Mesothelial cell of epicardium (in vitro differentiated cells): ENCODE data around the gene RLN3. TPM values are rescaled to one million over a fixed set of nuclear protein-coding genes. Genes with fewer than 3 reads are reported as not detected.

ENCODE experiments used
- DNase-seq, 2 experiments: peaks; one replicate each; pipeline ENCODE4 v3.0.0; 2021; ENCODE audit warnings: low spot score in 2 of 2; ENCODE audit not compliant: unreplicated experiment in 2 of 2
- H3K27ac Mint-ChIP-seq: 2 replicates; pipeline ENCODE4 v1.8.0; 2021; ENCODE audit warnings: mixed read lengths
- H3K27me3 Mint-ChIP-seq: 2 replicates; pipeline ENCODE4 v1.8.0; 2021; ENCODE audit warnings: low read depth, mixed read lengths
- H3K36me3 Mint-ChIP-seq: 2 replicates; pipeline ENCODE4 v1.8.0; 2021; ENCODE audit warnings: mixed read lengths
- H3K4me1 Mint-ChIP-seq: 2 replicates; pipeline ENCODE4 v1.8.0; 2021; ENCODE audit warnings: mixed read lengths
- H3K4me3 Mint-ChIP-seq: 2 replicates; pipeline ENCODE4 v1.8.0; 2021; ENCODE audit warnings: mild to moderate bottlenecking, moderate library complexity, mixed read lengths
- H3K9me3 Mint-ChIP-seq: 2 replicates; pipeline ENCODE4 v1.8.0; 2021; ENCODE audit warnings: mixed read lengths
- total RNA-seq: library from RNA; stranded (reverse); gene quantifications from 3 replicates; pipeline ENCODE4 v1.2.1, GENCODE V29; 2021
- TF ChIP-seq, protein P1 (sequence below): fragments of 200-600 bp; sonication (generic); IDR thresholded peaks from one replicate; pipeline ENCODE4 v1.5.0; 2021; ENCODE audit warnings: antibody characterized with exemption; ENCODE audit not compliant: unreplicated experiment

Gene RLN3
- total RNA-seq, 1 donor from 2014 or later: not detected

GRCh38 chr19:13984186-13984585, 43.8 kb upstream of the RLN3 start:
- no peak for DNase-seq
- Mint-ChIP-seq H3K4me1 (peaks cover 22% of the 10 kb centered on the region), H3K4me3 (no peak overlapping the region)

DNA sequence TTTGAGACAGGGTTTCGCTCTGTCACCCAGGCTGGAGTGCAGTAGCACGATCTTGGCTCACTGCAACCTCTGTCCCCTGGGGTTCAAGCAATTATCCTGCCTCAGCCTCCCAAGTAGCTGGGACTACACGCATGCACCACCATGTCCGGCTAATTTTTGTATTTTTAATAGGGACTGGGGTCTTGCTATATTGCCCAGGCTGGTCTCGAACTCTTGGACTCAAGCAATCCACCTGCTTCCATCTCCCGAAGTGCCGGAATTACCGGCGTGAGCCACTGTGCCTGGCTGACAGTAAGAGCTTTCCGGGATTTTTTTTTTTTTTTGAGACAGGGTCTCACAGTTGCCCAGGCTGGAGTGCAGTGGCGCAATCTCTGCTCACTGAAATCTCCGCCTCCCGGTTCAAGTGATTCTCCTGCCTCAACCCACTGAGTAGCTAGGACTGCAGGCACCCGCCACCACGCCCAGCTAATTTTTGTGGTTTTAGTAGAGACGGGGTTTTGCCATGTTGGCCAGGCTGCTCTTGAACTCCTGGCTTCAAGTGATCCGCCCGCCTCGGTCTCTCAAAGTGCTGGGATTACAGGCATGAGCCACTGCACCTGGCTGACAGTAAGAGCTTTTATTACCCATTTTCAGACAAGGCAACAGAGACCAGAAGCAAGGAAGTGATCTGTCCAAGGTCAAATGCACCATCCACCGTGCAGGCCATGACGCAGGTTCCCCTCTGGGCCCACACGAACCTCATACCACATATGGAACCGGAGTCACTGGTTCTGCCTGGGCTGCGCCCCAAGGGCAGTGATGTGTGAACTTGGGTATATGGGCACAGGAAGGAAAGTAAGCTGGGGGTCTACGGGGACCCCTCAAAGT, 42.8 kb upstream of the RLN3 start:
- no peak for DNase-seq
- no peaks in the 10 kb centered on the region for H3K9me3 Mint-ChIP-seq
- H3K4me1 Mint-ChIP-seq: peaks cover 15% of the 10 kb centered on the region
- peaks cover 9% of the 10 kb centered on the region for H3K36me3 Mint-ChIP-seq
- peak overlapping the region; percentile 66 for H3K27ac Mint-ChIP-seq
- no peak overlapping the region for H3K4me3 Mint-ChIP-seq
- TF ChIP-seq, protein P1, sequence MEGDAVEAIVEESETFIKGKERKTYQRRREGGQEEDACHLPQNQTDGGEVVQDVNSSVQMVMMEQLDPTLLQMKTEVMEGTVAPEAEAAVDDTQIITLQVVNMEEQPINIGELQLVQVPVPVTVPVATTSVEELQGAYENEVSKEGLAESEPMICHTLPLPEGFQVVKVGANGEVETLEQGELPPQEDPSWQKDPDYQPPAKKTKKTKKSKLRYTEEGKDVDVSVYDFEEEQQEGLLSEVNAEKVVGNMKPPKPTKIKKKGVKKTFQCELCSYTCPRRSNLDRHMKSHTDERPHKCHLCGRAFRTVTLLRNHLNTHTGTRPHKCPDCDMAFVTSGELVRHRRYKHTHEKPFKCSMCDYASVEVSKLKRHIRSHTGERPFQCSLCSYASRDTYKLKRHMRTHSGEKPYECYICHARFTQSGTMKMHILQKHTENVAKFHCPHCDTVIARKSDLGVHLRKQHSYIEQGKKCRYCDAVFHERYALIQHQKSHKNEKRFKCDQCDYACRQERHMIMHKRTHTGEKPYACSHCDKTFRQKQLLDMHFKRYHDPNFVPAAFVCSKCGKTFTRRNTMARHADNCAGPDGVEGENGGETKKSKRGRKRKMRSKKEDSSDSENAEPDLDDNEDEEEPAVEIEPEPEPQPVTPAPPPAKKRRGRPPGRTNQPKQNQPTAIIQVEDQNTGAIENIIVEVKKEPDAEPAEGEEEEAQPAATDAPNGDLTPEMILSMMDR: no peak
- H3K27me3 Mint-ChIP-seq: no peaks in the 10 kb centered on the region

More at GRCh38 chr19:13984186-13984585, 43.8 kb upstream of the RLN3 start:
- no peak overlapping the region for H3K27ac Mint-ChIP-seq
- TF ChIP-seq, protein P1: no peak
- no peaks in the 10 kb centered on the region for H3K27me3 Mint-ChIP-seq
- no peaks in the 10 kb centered on the region for H3K9me3 Mint-ChIP-seq
- H3K36me3 Mint-ChIP-seq: peaks cover 6% of the 10 kb centered on the region

- H3K9me3 Mint-ChIP-seq: no peaks in the 10 kb centered on the region
- H3K4me1 Mint-ChIP-seq: peaks cover 15% of the 10 kb centered on the region
- DNase-seq: no peak
- no peaks in the 10 kb centered on the region for H3K27me3 Mint-ChIP-seq
- H3K4me3 Mint-ChIP-seq: no peak overlapping the region
- no peak overlapping the region for H3K27ac Mint-ChIP-seq
- TF ChIP-seq, protein P1: no peak
- peaks cover 9% of the 10 kb centered on the region for H3K36me3 Mint-ChIP-seq
Measured at GRCh38 chr19:13985771-13986347, 42.1 kb upstream of the RLN3 start.

DNA sequence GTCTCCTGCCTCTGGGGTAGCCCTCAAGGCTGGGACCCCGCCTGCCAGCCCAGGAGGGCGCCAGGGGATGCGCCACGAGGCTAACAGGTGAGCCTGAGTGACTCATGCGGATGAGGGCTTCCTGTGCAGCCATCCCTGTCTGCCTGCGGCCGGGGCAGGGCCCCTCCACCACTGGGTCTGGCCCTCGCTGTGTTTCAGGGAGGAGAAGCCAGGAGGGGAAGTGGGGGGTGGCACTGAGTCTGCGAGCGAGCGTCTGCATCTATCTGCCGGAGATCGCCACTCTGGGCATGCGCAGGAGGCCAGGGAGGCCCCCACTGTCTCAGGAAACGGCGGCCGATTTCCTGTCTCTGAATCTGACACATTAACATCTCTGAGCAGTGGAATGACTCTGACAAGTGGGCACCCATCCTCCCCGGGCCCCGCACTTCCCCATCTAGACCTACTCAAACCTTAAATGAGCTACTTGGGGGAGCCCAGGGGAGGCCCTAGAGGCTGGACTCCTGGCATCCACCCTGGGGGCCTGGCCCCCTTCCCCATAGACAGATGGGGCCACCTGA, 41.5 kb upstream of the RLN3 start:
- Mint-ChIP-seq H3K27me3 (no peaks in the 10 kb centered on the region), H3K27ac (peak overlapping the region; percentile 85), H3K36me3 (peaks cover 12% of the 10 kb centered on the region), H3K4me3 (peak overlapping the region; percentile 40), H3K4me1 (peaks cover 15% of the 10 kb centered on the region), H3K9me3 (no peaks in the 10 kb centered on the region)
- DNase-seq: peak; percentile 70 to 73
- TF ChIP-seq, protein P1: no peak

- TF ChIP-seq, protein P1: no peak
- H3K27ac Mint-ChIP-seq: peak overlapping the region; percentile 85
- H3K4me3 Mint-ChIP-seq: peak overlapping the region; percentile 38
- H3K9me3 Mint-ChIP-seq: no peaks in the 10 kb centered on the region
- H3K27me3 Mint-ChIP-seq: no peaks in the 10 kb centered on the region
- no peak for DNase-seq
- peaks cover 15% of the 10 kb centered on the region for H3K4me1 Mint-ChIP-seq
- H3K36me3 Mint-ChIP-seq: peaks cover 11% of the 10 kb centered on the region
Measured at GRCh38 chr19:13987101-13987890, 40.7 kb upstream of the RLN3 start.
